ENCODE data around the gene ZNF777. TPM values are rescaled to one million over a fixed set of nuclear protein-coding genes. Genes with fewer than 3 reads are reported as not detected.
A peak's percentile ranks its signal among the peaks of the same experiment; 100 is the strongest.

ZNF777 gene
- total RNA-seq, 1 experiment from 2014 or later: 12.0 TPM

- TF ChIP-seq HMGXB4 (CRISPR knock-in tag; IDR thresholded peaks at IDR 0.05): peak; percentile 63; the same call in 1 of the 2 replicates
- no peak for TF ChIP-seq ATF1 (CRISPR knock-in tag; IDR thresholded peaks at IDR 0.05)
- TF ChIP-seq NFYB (CRISPR knock-in tag; conservative IDR thresholded peaks at IDR 0.05; ENCODE audit: low read depth): 0 out of 2 replicates have a peak, but pooled peaks have one; percentile 7
- TF ChIP-seq GABPB1 (CRISPR knock-in tag; IDR thresholded peaks at IDR 0.05): 0 out of 2 replicates have a peak, but pooled peaks have one; percentile 14
- TF ChIP-seq ETV6 (CRISPR knock-in tag; IDR thresholded peaks at IDR 0.05): no peak; the same call in 1 of the 2 replicates
- TF ChIP-seq SP1 (CRISPR knock-in tag; conservative IDR thresholded peaks at IDR 0.05): 0 out of 2 replicates have a peak, but pooled peaks have one; percentile 49
- peak; percentile 26; the same call in 1 of the 2 replicates for TF ChIP-seq CREM (CRISPR knock-in tag; IDR thresholded peaks at IDR 0.05)
- no peak for TF ChIP-seq ZNF671 (CRISPR knock-in tag; IDR thresholded peaks at IDR 0.05)
- TF ChIP-seq PRDM15 (CRISPR knock-in tag; IDR thresholded peaks at IDR 0.05): no peak
- no peak for TF ChIP-seq RORB (CRISPR knock-in tag; IDR thresholded peaks at IDR 0.05)
Observed at GRCh38 chr7:149497467-149498261, 36.8 kb upstream of the ZNF777 start, which contains the start of gene ZNF746 (continued).

- TF ChIP-seq PRRX2 (CRISPR knock-in tag; IDR thresholded peaks at IDR 0.05): no peak
- TF ChIP-seq CDX4 (CRISPR knock-in tag; IDR thresholded peaks at IDR 0.05; ENCODE audit: borderline replicate concordance): no peak
- TF ChIP-seq MAX (CRISPR knock-in tag; IDR thresholded peaks at IDR 0.05): no peak
- TF ChIP-seq, protein P1, sequence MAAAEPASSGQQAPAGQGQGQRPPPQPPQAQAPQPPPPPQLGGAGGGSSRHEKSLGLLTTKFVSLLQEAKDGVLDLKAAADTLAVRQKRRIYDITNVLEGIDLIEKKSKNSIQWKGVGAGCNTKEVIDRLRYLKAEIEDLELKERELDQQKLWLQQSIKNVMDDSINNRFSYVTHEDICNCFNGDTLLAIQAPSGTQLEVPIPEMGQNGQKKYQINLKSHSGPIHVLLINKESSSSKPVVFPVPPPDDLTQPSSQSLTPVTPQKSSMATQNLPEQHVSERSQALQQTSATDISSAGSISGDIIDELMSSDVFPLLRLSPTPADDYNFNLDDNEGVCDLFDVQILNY (CRISPR knock-in tag; IDR thresholded peaks at IDR 0.05): no peak
- Mint-ChIP-seq H3K4me3 (peak overlapping the region; percentile 84), H3K4me1 (peaks cover 12% of the 10 kb centered on the region), H3K27ac (no peak overlapping the region), H3K36me3 (peaks cover 23% of the 10 kb centered on the region), H3K9me3 (no peaks in the 10 kb centered on the region), H3K27me3 (ENCODE audit: low read depth) (peaks cover 36% of the 10 kb centered on the region)
- peak; percentile 10; the same call in 1 of the 2 replicates for ATAC-seq
- CTCF ChIA-PET: interaction anchor here (0.6 to 2.2 kb wide), 3 partner anchors 73 to 432 kb away, joined by 3 to 15 read pairs (median 3); partner anchors contain the start of gene ZNF783
- POLR2A ChIA-PET: no interaction called here
- peak; percentile 27 for DNase-seq (ENCODE audit: low spot score)
Observed at GRCh38 chr7:149496642-149497391, 36.0 kb upstream of the ZNF777 start.

All from WTC11 (cell line).